ENCODE data around the gene APOL6. TPM values are rescaled to one million over a fixed set of nuclear protein-coding genes. Genes with fewer than 3 reads are reported as not detected.
A peak's percentile ranks its signal among the peaks of the same experiment; 100 is the strongest.

Gene APOL6
- total and polyA plus RNA-seq, 9 of the 15 experiments (the other 6 are each of a cell fraction or from before 2014, with no cell fraction given): 0.29 to 1.2 (median 0.70) TPM

GRCh38 chr22:35621451-35621850 is 26.8 kb upstream of the APOL6 start:
- ChIA-PET POLR2A (no interaction called here), CTCF (ENCODE audit: low intra/inter-chr PET ratio) (no interaction called here)
- FAIRE-seq (no peak), DNase-seq (ENCODE audit: extremely low read depth in 1 of 4, low spot score in 3 of 4) (no peak), ATAC-seq (no peak)
- intact Hi-C loops (cut with micrococcal nuclease): loop anchor here (5.0 kb wide), 1 partner anchor 34 kb away; no protein-coding TSS in a partner anchor
- Histone ChIP-seq H3K9me3 (replicated peaks; ENCODE audit: control insufficient read depth, insufficient read depth, low read depth, low read length) (no peaks in the 10 kb centered on the region), H3K36me3 (ENCODE audit: control insufficient read depth, insufficient read depth, low read length) (no peaks in the 10 kb centered on the region), H3K4me3 (no peak overlapping the region), H3K79me2 (ENCODE audit: control insufficient read depth, insufficient read depth, low read length) (no peaks in the 10 kb centered on the region), H3K9ac (ENCODE audit: insufficient read depth in 1 of 2, low read depth in 2 of 2, low read length in 2 of 2) (no peak overlapping the region), H3K27me3 (ENCODE audit: control insufficient read depth in 2 of 2, insufficient read depth in 2 of 2, low read length in 2 of 2) (peaks cover 0 to 5% of the 10 kb centered on the region in 2 experiments; a peak in 2 of 5 replicates), H2AFZ (ENCODE audit: low read depth, low read length) (no peak overlapping the region), H3K4me2 (ENCODE audit: insufficient read depth, low read length) (no peak overlapping the region), H3K4me1 (replicated peaks in 1 of 2; ENCODE audit: control insufficient read depth in 2 of 2, insufficient read depth in 2 of 2, low read length in 2 of 2) (no peaks in the 10 kb centered on the region; a peak in 1 of 5 replicates), H3K9me1 (ENCODE audit: control insufficient read depth, insufficient read depth, low read length) (no peaks in the 10 kb centered on the region), H3K27ac (ENCODE audit: extremely low read depth, low read depth, low read length) (no peak overlapping the region), H4K20me1 (replicated peaks; ENCODE audit: control insufficient read depth, insufficient read depth, low read length) (no peaks in the 10 kb centered on the region)
- 20% methylated on average over 6 of the region's 6 CpGs for WGBS (ENCODE audit: insufficient coverage, low coverage, missing lambda C conversion rate)
- in situ Hi-C loops (cut with MboI): loop anchor here (10.0 kb wide), 1 partner anchor 303 kb away; no protein-coding TSS in a partner anchor
- no peak for TF ChIP-seq KDM5B (IDR thresholded peaks at IDR 0.05; ENCODE audit: insufficient replicate concordance, low read depth, low read length)
- no peak for TF ChIP-seq STAT5A (IDR thresholded peaks at IDR 0.05; ENCODE audit: borderline replicate concordance, low read length)
- TF ChIP-seq ZNF324 (CRISPR knock-in tag; IDR thresholded peaks at IDR 0.05): no peak
- TF ChIP-seq RUNX1 (IDR thresholded peaks at IDR 0.05; ENCODE audit: low read depth): no peak
- TF ChIP-seq SPI1 (IDR thresholded peaks at IDR 0.05; ENCODE audit: borderline replicate concordance, low read depth, low read length): no peak
- TF ChIP-seq SRSF7 (optimal IDR thresholded peaks at IDR 0.05; ENCODE audit: low read depth, low read length): no peak
- TF ChIP-seq RBM25 (IDR thresholded peaks at IDR 0.05; ENCODE audit: low read depth, low read length, severe bottlenecking): peak; percentile 9
- TF ChIP-seq ATF3 (IDR thresholded peaks at IDR 0.05): no peak
- no peak for TF ChIP-seq ATF3 (CRISPR knock-in tag; conservative IDR thresholded peaks at IDR 0.05)
- no TSS peak for BruUV-seq (replicated peaks)
